K562 (cell line): ENCODE measurements around the gene KCNMB2. TPM values are rescaled to one million over a fixed set of nuclear protein-coding genes. Genes with fewer than 3 reads are reported as not detected.

ENCODE experiments used
- ATAC-seq: fragments of 200-7000 bp; cut with Tn5 transposase; 3 replicates; pipeline ENCODE4 v1.9.1; 2020; ENCODE audit warnings: moderate library complexity
- BruUV-seq: library from RNA; stranded (reverse); fragments of 400-500 nt; replicated peaks from 2 replicates; lab custom pipeline; 2021; lab: Mats Ljungman, UMichigan
- CTCF ChIA-PET: fragments of 300-600 bp; formaldehyde crosslinking; extraction: SDS; loops from one replicate; lab custom pipeline; 2021; ENCODE audit warnings: low intra/inter-chr PET ratio; lab: Yijun Ruan, JAX
- POLR2A ChIA-PET: fragments of 300-600, 350-650 bp; sonication (Branson Sonifier 250); formaldehyde crosslinking; extraction: SDS; loops from one replicate; lab custom pipeline; 2021; ENCODE audit warnings: antibody characterized with exemption, inconsistent platforms; lab: Yijun Ruan, JAX
- DNase-seq, 4 experiments: peaks; one replicate each; pipeline versions ENCODE4 v3.0.0 to v3.0.0-alpha.2; 2011 to 2018; ENCODE audit warnings: low spot score in 3 of 4, mixed read lengths in 3 of 4; ENCODE audit errors: extremely low read depth in 1 of 4
- FAIRE-seq: peaks from 2 replicates; lab custom pipeline; 2011; peaks lifted over from hg19 to GRCh38; lab: Jason Lieb, UNC
- H2AFZ ChIP-seq: 2 replicates; pipeline ENCODE4 v1.6.0; 2011; ENCODE audit warnings: low read depth, low read length, control low read depth, inconsistent platforms
- H3K27ac ChIP-seq: fragments of 200-600 bp; 3 replicates; pipeline ENCODE4 v1.8.0; 2011; ENCODE audit warnings: low read depth, mild to moderate bottlenecking, control low read depth, inconsistent platforms, low read length, moderate library complexity, mixed read lengths; ENCODE audit errors: extremely low read depth
- H3K27me3 ChIP-seq, 2 experiments: fragments of 300-600 bp in 1 of 2; 2 replicates in 1 of 2; 3 replicates in 1 of 2; pipeline versions ENCODE4 v1.6.0 to v1.8.0; 2011; ENCODE audit warnings: inconsistent platforms in 2 of 2, low read length in 2 of 2, mild to moderate bottlenecking in 1 of 2, mixed read lengths in 1 of 2, moderate library complexity in 1 of 2; ENCODE audit not compliant: control insufficient read depth in 2 of 2, insufficient read depth in 2 of 2
- H3K36me3 ChIP-seq: fragments of 300-600 bp; 3 replicates; pipeline ENCODE4 v1.8.0; 2011; ENCODE audit warnings: mild to moderate bottlenecking, low read length, inconsistent platforms; ENCODE audit not compliant: control insufficient read depth, insufficient read depth
- H3K4me1 ChIP-seq, 2 experiments: fragments of 200-600 bp in 1 of 2; replicated peaks in 1 of 2; 2 replicates in 1 of 2; 3 replicates in 1 of 2; pipeline versions ENCODE4 v1.5.1 to v1.8.0; 2011; ENCODE audit warnings: inconsistent platforms in 2 of 2, low read length in 2 of 2, mild to moderate bottlenecking in 1 of 2, mixed read lengths in 1 of 2, moderate library complexity in 1 of 2; ENCODE audit not compliant: control insufficient read depth in 2 of 2, insufficient read depth in 2 of 2
- H3K4me2 ChIP-seq: 2 replicates; pipeline ENCODE4 v1.6.1; 2011; ENCODE audit warnings: low read length, control low read depth, inconsistent platforms, mixed read lengths; ENCODE audit not compliant: insufficient read depth
- H3K4me3 ChIP-seq: fragments of 200-600 bp; sonication (generic), shearing (Covaris generic); 2 replicates; pipeline ENCODE4 v1.5.1; 2016; ENCODE audit warnings: control low read depth, inconsistent platforms
- H3K79me2 ChIP-seq: fragments of 200-600 bp; 3 replicates; pipeline ENCODE4 v1.8.0; 2011; ENCODE audit warnings: low read length, inconsistent platforms; ENCODE audit not compliant: control insufficient read depth, insufficient read depth
- H3K9ac ChIP-seq, 2 experiments: 2 replicates each; pipeline versions ENCODE4 v1.6.0 to v1.6.1; 2011; ENCODE audit warnings: low read depth in 2 of 2, low read length in 2 of 2, control low read depth in 1 of 2, inconsistent platforms in 1 of 2, mild to moderate bottlenecking in 1 of 2, mixed read lengths in 1 of 2; ENCODE audit not compliant: insufficient read depth in 1 of 2
- H3K9me1 ChIP-seq: one replicate; pipeline ENCODE4 v1.6.0; 2011; ENCODE audit warnings: inconsistent platforms, mild to moderate bottlenecking, low read length, moderate library complexity; ENCODE audit not compliant: control insufficient read depth, insufficient read depth
- H3K9me3 ChIP-seq: replicated peaks from 2 replicates; pipeline ENCODE4 v1.5.1; 2011; ENCODE audit warnings: low read depth, low read length, inconsistent platforms; ENCODE audit not compliant: control insufficient read depth, insufficient read depth
- H4K20me1 ChIP-seq: replicated peaks from 2 replicates; pipeline ENCODE4 v1.6.1; 2011; ENCODE audit warnings: low read length, inconsistent platforms, mixed read lengths; ENCODE audit not compliant: control insufficient read depth, insufficient read depth
- AFF4 ChIP-seq: sonication (generic); formaldehyde crosslinking; IDR thresholded peaks from 2 replicates; pipeline ENCODE4 v1.8.0; 2023; ENCODE audit warnings: mild to moderate bottlenecking, missing genetic modification reagents
- SIN3A ChIP-seq, 2 experiments: fragments of 150-350 bp in 1 of 2; IDR thresholded peaks; 2 replicates each; pipeline ENCODE4 v1.6.1; 2011 to 2016; ENCODE audit warnings: borderline replicate concordance in 2 of 2, low read depth in 2 of 2, low read length in 2 of 2, mild to moderate bottlenecking in 2 of 2, moderate library complexity in 2 of 2; ENCODE audit not compliant: control insufficient read depth in 1 of 2
- WGBS: fragments of 100-300 bp; shearing (Covaris generic); methylation state at CpG from one replicate; pipeline ENCODE4 v1.1.6; 2016; ENCODE audit warnings: low coverage, mixed read lengths; ENCODE audit not compliant: insufficient coverage; ENCODE audit errors: missing lambda C conversion rate; 5-methylcytosine and 5-hydroxymethylcytosine counted together
- in situ Hi-C: fragments of 300-500 bp; cut with MboI; formaldehyde crosslinking; loops from 4 replicates; pipeline ENCODE4 v1.15.0; 2018; ENCODE audit warnings: inconsistent platforms, mixed read lengths
- intact Hi-C: fragments of 100-400 bp; cut with micrococcal nuclease; formaldehyde crosslinking; loops from 2 replicates; pipeline ENCODE4 v1.14.2; 2022
- polyA plus RNA-seq, 8 experiments: library from polyadenylated mRNA; depleted of rRNA in 4 of 8; stranded (reverse) in 5 of 8; unstranded in 3 of 8; fragments of >200 nt; fragmentation: Nextera tagmentation in 2 of 8; fragmentation: Illumina TruSeq in 1 of 8; extraction: Ambion mirVana in 2 of 8; extraction: Trizol in 1 of 8; gene quantifications; 2 replicates each; pipeline versions ENCODE4 v1.2.1 to v1.2.3, GENCODE V29; 2011 to 2014; ENCODE audit warnings: inconsistent platforms in 1 of 8, missing spikeins in 1 of 8
- total RNA-seq, 7 experiments: library from RNA; depleted of rRNA in 6 of 7; stranded (reverse); fragments of >200 nt in 6 of 7; fragmentation: Illumina TruSeq in 2 of 7; extraction: Trizol in 2 of 7; gene quantifications; 2 replicates each; pipeline versions ENCODE4 v1.2.1 to v1.2.3, GENCODE V29; 2011 to 2021; ENCODE audit warnings: low replicate concordance in 1 of 7

Gene KCNMB2
- total and polyA plus RNA-seq, 9 of the 15 experiments (the other 6 are each of a cell fraction or from before 2014, with no cell fraction given): 0.04 to 0.15 TPM; not detected in 7

DNA sequence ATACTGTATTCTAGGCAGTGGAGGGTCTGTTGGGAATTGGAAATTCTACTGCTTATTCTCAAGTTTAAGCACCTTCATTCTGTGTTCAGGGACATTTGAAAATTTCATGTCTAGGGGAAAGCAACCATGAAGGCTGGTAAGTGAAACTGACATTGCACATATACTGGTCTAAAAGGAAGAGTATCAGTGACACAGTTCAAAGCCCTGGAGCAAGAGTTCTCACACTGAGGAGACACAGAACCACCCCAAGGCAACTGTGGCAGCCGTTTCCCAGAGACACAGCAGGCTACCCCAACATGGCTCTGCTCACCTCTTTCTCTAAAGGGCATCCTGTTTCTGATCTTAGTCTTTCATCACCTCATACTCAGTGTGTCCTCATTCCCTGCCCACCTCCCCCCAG lies 67.5 kb downstream of the KCNMB2 start:
- Histone ChIP-seq H3K27ac (no peak overlapping the region), H3K9me3 (no peaks in the 10 kb centered on the region), H3K4me2 (no peak overlapping the region), H4K20me1 (no peaks in the 10 kb centered on the region), H3K27me3 (no peaks in the 10 kb centered on the region), H3K4me3 (no peak overlapping the region), H3K36me3 (no peaks in the 10 kb centered on the region), H3K79me2 (no peaks in the 10 kb centered on the region), H3K9me1 (no peaks in the 10 kb centered on the region), H3K4me1 (no peaks in the 10 kb centered on the region), H3K9ac (no peak overlapping the region), H2AFZ (no peak overlapping the region)
- no peak for ATAC-seq
- no peak for TF ChIP-seq SIN3A (IDR thresholded peaks at IDR 0.05; ENCODE audit: borderline replicate concordance in 2 of 2, control insufficient read depth in 1 of 2, low read depth in 2 of 2, low read length in 2 of 2)
- no peak for TF ChIP-seq AFF4
- ChIA-PET POLR2A (no interaction called here), CTCF (no interaction called here)
- in situ Hi-C loops (no loop called here), intact Hi-C loops (no loop called here)
- WGBS: 0% methylated on average over 1 of the region's 1 CpG
- no peak for DNase-seq
- no peak for FAIRE-seq
- BruUV-seq: no TSS peak
